Measurements from ENCODE around the gene PRKN.

Gene PRKN

GRCh38 chr6:162711376-162711775 is 16.2 kb downstream of the PRKN start:
- Histone ChIP-seq H3K4me1 (ENCODE audit: control insufficient read depth, insufficient read depth, low read length, poor library complexity, severe bottlenecking) (no peaks in the 10 kb centered on the region), H3K27ac (ENCODE audit: low read depth, low read length, severe bottlenecking) (no peak overlapping the region), H3K36me3 (ENCODE audit: control insufficient read depth, insufficient read depth, low read length) (no peaks in the 10 kb centered on the region), H3K4me3 (ENCODE audit: extremely low read depth, insufficient read depth, low read length, poor library complexity, severe bottlenecking) (no peak overlapping the region), H3K9me3 (ENCODE audit: control insufficient read depth, low read length) (no peaks in the 10 kb centered on the region)
- WGBS, 2 experiments (ENCODE audit: insufficient coverage in 2 of 2), result 70 to 72% methylated on average over 4 of the region's 4 CpGs

- H3K4me1 ChIP-seq (ENCODE audit: control insufficient read depth, insufficient read depth, low read length, poor library complexity, severe bottlenecking), result no peaks in the 10 kb centered on the region
- no peak overlapping the region for H3K27ac ChIP-seq (ENCODE audit: low read depth, low read length, severe bottlenecking)
- WGBS, 2 experiments (ENCODE audit: insufficient coverage in 2 of 2), result 90 to 92% methylated on average over 2 of the region's 2 CpGs
- no peak overlapping the region for H3K4me3 ChIP-seq (ENCODE audit: extremely low read depth, insufficient read depth, low read length, poor library complexity, severe bottlenecking)
- no peaks in the 10 kb centered on the region for H3K36me3 ChIP-seq (ENCODE audit: control insufficient read depth, insufficient read depth, low read length)
- no peaks in the 10 kb centered on the region for H3K9me3 ChIP-seq (ENCODE audit: control insufficient read depth, low read length)
Observed at GRCh38 chr6:162710936-162711335, 16.6 kb downstream of the PRKN start.

- H3K36me3 ChIP-seq (ENCODE audit: control insufficient read depth, insufficient read depth, low read length), result no peaks in the 10 kb centered on the region
- no peaks in the 10 kb centered on the region for H3K4me1 ChIP-seq (ENCODE audit: control insufficient read depth, insufficient read depth, low read length, poor library complexity, severe bottlenecking)
- H3K27ac ChIP-seq (ENCODE audit: low read depth, low read length, severe bottlenecking), result no peak overlapping the region
- H3K9me3 ChIP-seq (ENCODE audit: control insufficient read depth, low read length), result no peaks in the 10 kb centered on the region
- H3K4me3 ChIP-seq (ENCODE audit: extremely low read depth, insufficient read depth, low read length, poor library complexity, severe bottlenecking), result no peak overlapping the region
- WGBS, 2 experiments (ENCODE audit: insufficient coverage in 2 of 2), result no CpG with 5 or more reads among the region's 1 CpG
Observed at GRCh38 chr6:162710419-162710818, 17.1 kb downstream of the PRKN start.

GRCh38 chr6:162709431-162709830 is 18.1 kb downstream of the PRKN start:
- Histone ChIP-seq H3K4me1 (ENCODE audit: control insufficient read depth, insufficient read depth, low read length, poor library complexity, severe bottlenecking) (no peaks in the 10 kb centered on the region), H3K27ac (ENCODE audit: low read depth, low read length, severe bottlenecking) (no peak overlapping the region), H3K9me3 (ENCODE audit: control insufficient read depth, low read length) (no peaks in the 10 kb centered on the region), H3K36me3 (ENCODE audit: control insufficient read depth, insufficient read depth, low read length) (no peaks in the 10 kb centered on the region), H3K4me3 (ENCODE audit: extremely low read depth, insufficient read depth, low read length, poor library complexity, severe bottlenecking) (no peak overlapping the region)
- WGBS, 2 experiments (ENCODE audit: insufficient coverage in 2 of 2), result 83 to 100% methylated on average over 1 to 2 of the region's 4 CpGs

- H3K9me3 ChIP-seq (ENCODE audit: control insufficient read depth, low read length), result no peaks in the 10 kb centered on the region
- no peaks in the 10 kb centered on the region for H3K4me1 ChIP-seq (ENCODE audit: control insufficient read depth, insufficient read depth, low read length, poor library complexity, severe bottlenecking)
- no peak overlapping the region for H3K4me3 ChIP-seq (ENCODE audit: extremely low read depth, insufficient read depth, low read length, poor library complexity, severe bottlenecking)
- 87% methylated on average over 5 of the region's 6 CpGs; no CpG with 5 or more reads in 1 of the 2 experiments for WGBS, 2 experiments (ENCODE audit: insufficient coverage in 2 of 2)
- H3K36me3 ChIP-seq (ENCODE audit: control insufficient read depth, insufficient read depth, low read length), result no peaks in the 10 kb centered on the region
- no peak overlapping the region for H3K27ac ChIP-seq (ENCODE audit: low read depth, low read length, severe bottlenecking)
Observed at GRCh38 chr6:162708971-162709370, 18.6 kb downstream of the PRKN start.

- Histone ChIP-seq H3K9me3 (ENCODE audit: control insufficient read depth, low read length) (no peaks in the 10 kb centered on the region), H3K4me1 (ENCODE audit: control insufficient read depth, insufficient read depth, low read length, poor library complexity, severe bottlenecking) (no peaks in the 10 kb centered on the region), H3K27ac (ENCODE audit: low read depth, low read length, severe bottlenecking) (no peak overlapping the region), H3K4me3 (ENCODE audit: extremely low read depth, insufficient read depth, low read length, poor library complexity, severe bottlenecking) (no peak overlapping the region), H3K36me3 (ENCODE audit: control insufficient read depth, insufficient read depth, low read length) (no peaks in the 10 kb centered on the region)
- WGBS, 2 experiments (ENCODE audit: insufficient coverage in 2 of 2), result 88 to 89% methylated on average over 2 to 5 of the region's 6 CpGs
Observed at GRCh38 chr6:162706232-162706631, 21.3 kb downstream of the PRKN start.

GRCh38 chr6:162705736-162706135 is 21.8 kb downstream of the PRKN start:
- Histone ChIP-seq H3K9me3 (ENCODE audit: control insufficient read depth, low read length) (no peaks in the 10 kb centered on the region), H3K36me3 (ENCODE audit: control insufficient read depth, insufficient read depth, low read length) (no peaks in the 10 kb centered on the region), H3K27ac (ENCODE audit: low read depth, low read length, severe bottlenecking) (no peak overlapping the region), H3K4me1 (ENCODE audit: control insufficient read depth, insufficient read depth, low read length, poor library complexity, severe bottlenecking) (no peaks in the 10 kb centered on the region), H3K4me3 (ENCODE audit: extremely low read depth, insufficient read depth, low read length, poor library complexity, severe bottlenecking) (no peak overlapping the region)
- no CpG with 5 or more reads among the region's 4 CpGs for WGBS, 2 experiments (ENCODE audit: insufficient coverage in 2 of 2)

GRCh38 chr6:162704001-162704400 is 23.6 kb downstream of the PRKN start:
- 92 to 100% methylated on average over 1 to 4 of the region's 4 CpGs for WGBS, 2 experiments (ENCODE audit: insufficient coverage in 2 of 2)
- no peaks in the 10 kb centered on the region for H3K4me1 ChIP-seq (ENCODE audit: control insufficient read depth, insufficient read depth, low read length, poor library complexity, severe bottlenecking)
- H3K9me3 ChIP-seq (ENCODE audit: control insufficient read depth, low read length), result no peaks in the 10 kb centered on the region
- H3K36me3 ChIP-seq (ENCODE audit: control insufficient read depth, insufficient read depth, low read length), result no peaks in the 10 kb centered on the region
- no peak overlapping the region for H3K4me3 ChIP-seq (ENCODE audit: extremely low read depth, insufficient read depth, low read length, poor library complexity, severe bottlenecking)
- no peak overlapping the region for H3K27ac ChIP-seq (ENCODE audit: low read depth, low read length, severe bottlenecking)

GRCh38 chr6:162702446-162702845 is 25.1 kb downstream of the PRKN start:
- Histone ChIP-seq H3K4me3 (ENCODE audit: extremely low read depth, insufficient read depth, low read length, poor library complexity, severe bottlenecking) (no peak overlapping the region), H3K27ac (ENCODE audit: low read depth, low read length, severe bottlenecking) (no peak overlapping the region), H3K4me1 (ENCODE audit: control insufficient read depth, insufficient read depth, low read length, poor library complexity, severe bottlenecking) (no peaks in the 10 kb centered on the region), H3K9me3 (ENCODE audit: control insufficient read depth, low read length) (no peaks in the 10 kb centered on the region), H3K36me3 (ENCODE audit: control insufficient read depth, insufficient read depth, low read length) (no peaks in the 10 kb centered on the region)
- WGBS, 2 experiments (ENCODE audit: insufficient coverage in 2 of 2), result 78 to 83% methylated on average over 1 of the region's 2 CpGs

GRCh38 chr6:162701551-162701950 is 26.0 kb downstream of the PRKN start:
- no peak overlapping the region for H3K27ac ChIP-seq (ENCODE audit: low read depth, low read length, severe bottlenecking)
- no CpG with 5 or more reads among the region's 1 CpG for WGBS, 2 experiments (ENCODE audit: insufficient coverage in 2 of 2)
- H3K9me3 ChIP-seq (ENCODE audit: control insufficient read depth, low read length), result no peaks in the 10 kb centered on the region
- no peaks in the 10 kb centered on the region for H3K36me3 ChIP-seq (ENCODE audit: control insufficient read depth, insufficient read depth, low read length)
- H3K4me3 ChIP-seq (ENCODE audit: extremely low read depth, insufficient read depth, low read length, poor library complexity, severe bottlenecking), result no peak overlapping the region
- H3K4me1 ChIP-seq (ENCODE audit: control insufficient read depth, insufficient read depth, low read length, poor library complexity, severe bottlenecking), result no peaks in the 10 kb centered on the region

- Histone ChIP-seq H3K9me3 (ENCODE audit: control insufficient read depth, low read length) (no peaks in the 10 kb centered on the region), H3K4me1 (ENCODE audit: control insufficient read depth, insufficient read depth, low read length, poor library complexity, severe bottlenecking) (no peaks in the 10 kb centered on the region), H3K27ac (ENCODE audit: low read depth, low read length, severe bottlenecking) (no peak overlapping the region), H3K4me3 (ENCODE audit: extremely low read depth, insufficient read depth, low read length, poor library complexity, severe bottlenecking) (no peak overlapping the region), H3K36me3 (ENCODE audit: control insufficient read depth, insufficient read depth, low read length) (no peaks in the 10 kb centered on the region)
- no CpG with 5 or more reads among the region's 3 CpGs for WGBS, 2 experiments (ENCODE audit: insufficient coverage in 2 of 2)
Observed at GRCh38 chr6:162700966-162701365, 26.6 kb downstream of the PRKN start.
